Measurements from ENCODE around the gene TBC1D30.

The TBC1D30 gene

DNA sequence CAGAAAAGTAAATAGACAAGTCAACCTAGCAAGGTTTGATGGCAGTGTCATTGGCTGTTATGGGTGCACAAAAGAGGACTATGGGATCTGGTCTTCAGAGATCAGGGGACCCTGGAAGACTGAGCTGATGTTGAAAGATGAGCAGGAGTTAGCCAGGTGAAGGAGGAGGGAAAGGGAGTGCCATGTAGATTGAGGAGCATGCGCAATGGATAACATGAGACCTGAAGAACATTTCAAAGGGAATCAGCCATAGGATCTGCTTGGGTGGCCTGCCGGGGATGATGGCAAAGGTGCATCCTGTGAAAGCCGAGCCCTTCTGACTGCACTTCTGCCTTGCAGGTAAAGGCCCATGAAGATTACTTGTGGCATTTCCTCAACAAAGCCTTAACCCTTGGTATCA is 90.8 kb downstream of the TBC1D30 start:
- DNase-seq: no peak

DNA sequence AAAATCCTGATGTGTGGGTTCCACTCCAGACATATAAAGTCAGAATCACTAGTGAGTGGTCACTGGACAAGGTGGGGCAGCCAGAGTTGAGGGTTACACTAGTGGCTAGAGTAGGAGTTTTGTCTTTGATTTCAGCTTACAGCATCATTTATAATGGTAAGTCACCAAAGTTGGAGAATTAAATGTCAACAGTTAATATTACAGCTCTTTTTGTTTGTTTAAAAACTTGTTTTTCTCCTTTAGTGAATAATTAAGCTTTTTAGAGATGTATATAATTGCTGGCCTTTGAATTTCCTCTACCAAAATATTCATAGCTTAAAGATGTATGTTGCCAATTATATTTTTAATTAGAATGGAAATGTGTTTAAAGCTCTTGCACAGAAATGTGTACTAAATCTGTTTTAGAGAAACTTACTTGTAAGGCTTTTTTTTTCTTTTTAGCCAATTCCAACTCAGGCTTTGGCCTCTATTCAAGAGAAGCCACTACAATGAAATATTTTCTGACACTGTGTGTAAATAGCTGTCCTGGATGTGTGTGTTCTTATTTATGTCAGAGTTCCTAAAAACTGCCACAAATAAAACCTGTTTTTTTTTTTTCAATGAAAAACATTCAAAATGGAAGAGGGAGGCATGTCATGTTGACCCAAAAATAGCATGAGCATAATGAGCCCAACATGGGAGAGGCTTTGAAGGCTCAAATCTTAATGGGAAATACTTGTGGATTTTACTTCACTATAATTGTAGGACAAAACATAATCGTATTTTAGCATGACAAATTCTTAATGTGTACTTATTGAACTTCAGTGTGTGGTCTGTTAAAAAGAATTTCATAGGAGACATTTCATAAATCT is 92.2 kb downstream of the TBC1D30 start:
- DNase-seq: no peak

DNA sequence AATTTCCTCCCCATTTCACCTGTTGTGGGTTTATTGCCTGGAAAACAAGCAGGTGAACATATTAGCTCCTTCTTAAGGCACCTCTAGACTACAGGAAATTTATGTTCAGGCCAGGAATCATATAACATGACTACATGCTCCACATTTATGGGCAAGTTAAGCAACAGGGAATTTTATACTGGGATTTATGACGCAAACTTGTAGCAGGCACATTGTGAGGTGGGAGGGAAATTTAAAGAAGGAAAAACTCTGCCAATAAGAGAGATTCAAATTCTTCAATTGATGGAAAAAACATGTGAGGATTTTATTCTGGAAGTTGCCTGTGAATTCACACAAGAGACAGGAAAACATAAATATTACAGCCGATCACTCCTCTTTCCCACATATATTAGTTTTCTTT is 93.9 kb downstream of the TBC1D30 start:
- DNase-seq: no peak

DNA sequence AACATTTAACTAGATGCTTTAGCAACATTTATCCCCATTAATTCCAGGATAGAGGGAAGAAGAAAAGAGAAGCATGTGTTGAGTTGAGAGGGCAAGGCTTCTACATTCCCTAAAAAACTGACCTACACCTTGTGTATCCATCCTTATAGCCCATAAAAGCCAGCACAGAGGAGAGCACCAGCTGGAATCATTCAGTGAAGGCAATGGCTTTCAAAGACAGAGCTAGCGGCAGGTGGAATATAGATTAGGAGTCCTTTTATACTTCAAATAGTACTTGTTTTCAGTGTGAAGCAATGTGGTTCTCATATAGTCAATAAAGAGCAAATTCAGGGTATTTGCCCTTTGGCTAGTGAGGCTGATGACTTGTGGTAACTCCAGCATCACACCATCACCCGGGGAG is 94.4 kb downstream of the TBC1D30 start:
- DNase-seq: no peak

DNA sequence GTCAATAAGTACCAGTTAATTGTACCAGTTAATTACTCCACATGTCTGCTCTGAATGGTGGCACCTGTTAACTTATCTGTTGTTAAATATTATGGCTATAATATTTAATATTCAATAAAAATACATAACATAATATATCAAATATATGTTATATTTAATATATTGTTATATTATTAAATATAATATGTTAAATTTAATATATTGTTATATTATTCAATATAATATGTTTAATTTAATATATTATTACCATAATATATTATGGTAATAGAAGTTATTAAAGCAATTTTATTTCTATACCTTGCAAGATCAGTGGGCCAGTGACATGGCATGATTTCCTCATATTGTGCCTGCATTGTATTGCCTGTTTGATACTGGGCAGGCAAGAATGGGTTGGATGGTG is 98.4 kb downstream of the TBC1D30 start:
- no peak for DNase-seq

DNA sequence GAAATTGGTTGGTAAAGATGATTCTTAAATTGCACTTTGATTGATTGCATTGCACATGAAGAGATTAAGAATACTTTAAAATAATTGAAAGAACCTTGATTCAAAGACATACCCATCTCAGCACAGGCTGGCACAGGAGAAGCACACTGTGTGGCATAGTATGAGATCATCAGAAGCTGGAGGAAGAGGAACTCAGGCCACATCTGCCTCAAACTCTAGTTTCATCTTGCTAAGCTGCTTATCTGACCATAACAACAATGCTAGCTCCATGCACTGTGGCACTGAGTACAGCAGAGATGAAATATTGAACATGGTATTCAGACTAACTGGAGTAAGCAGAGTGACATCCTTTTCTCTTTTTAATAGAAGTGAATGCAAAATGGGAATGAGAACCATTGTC is 99.1 kb downstream of the TBC1D30 start:
- DNase-seq: no peak
